Stromal cell of bone marrow (primary cell): Measurements from ENCODE around the gene BSDC1.
A peak's percentile ranks its signal among the peaks of the same experiment; 100 is the strongest.
"Not testable (repeated sequence)": the region's sequence is repeated elsewhere in the genome, so short reads cannot be mapped to it uniquely, and the experiment has no call there.

ENCODE experiments used
- DNase-seq: peaks from one replicate; pipeline ENCODE4 v3.0.0-alpha.2; 2012; ENCODE audit warnings: low read depth

BSDC1 gene

GRCh38 chr1:32394141-32394889 is at the start of gene BSDC1:
Gene BSDC1 (minus strand): TSS chr1:32394441. CDS start chr1:32394414, 27 bp downstream.
- peak; percentile 98 for DNase-seq

- not testable (repeated sequence) for DNase-seq
These were observed 47.2 kb upstream of the BSDC1 start for GRCh38 chr1:32441467-32441866.

- not testable (repeated sequence) for DNase-seq
These were observed 44.5 kb upstream of the BSDC1 start for GRCh38 chr1:32438777-32439176.

- no peak for DNase-seq
These were observed 43.9 kb upstream of the BSDC1 start for GRCh38 chr1:32438136-32438535.

- DNase-seq = no peak
These were observed 37.6 kb upstream of the BSDC1 start for GRCh38 chr1:32431736-32432400.

- no peak for DNase-seq
These were observed 33.2 kb upstream of the BSDC1 start for GRCh38 chr1:32427264-32427963.

- DNase-seq = no peak
These were observed 32.4 kb upstream of the BSDC1 start for GRCh38 chr1:32426489-32427255.

- DNase-seq = no peak
These were observed 27.5 kb upstream of the BSDC1 start for GRCh38 chr1:32421775-32422174.

GRCh38 chr1:32414186-32414886 is 20.1 kb upstream of the BSDC1 start:
- no peak for DNase-seq

GRCh38 chr1:32413507-32414185 is 19.4 kb upstream of the BSDC1 start:
- DNase-seq = peak; percentile 33

- DNase-seq = no peak
These were observed 17.0 kb upstream of the BSDC1 start for GRCh38 chr1:32411261-32411660.

- no peak for DNase-seq
These were observed 12.4 kb upstream of the BSDC1 start for GRCh38 chr1:32406629-32407111.

GRCh38 chr1:32405672-32406467 is 11.6 kb upstream of the BSDC1 start:
- DNase-seq = no peak

GRCh38 chr1:32404946-32405345 is 10.7 kb upstream of the BSDC1 start:
- no peak for DNase-seq

GRCh38 chr1:32400876-32401631 is 6.8 kb upstream of the BSDC1 start:
- peak; percentile 95 for DNase-seq

- DNase-seq = no peak
These were observed 5.6 kb upstream of the BSDC1 start for GRCh38 chr1:32399843-32400242.

- DNase-seq = no peak
These were observed 4.2 kb upstream of the BSDC1 start for GRCh38 chr1:32398401-32398800.

GRCh38 chr1:32396524-32396923 is 2.3 kb upstream of the BSDC1 start:
- not testable (repeated sequence) for DNase-seq

GRCh38 chr1:32394890-32395432 is 720 bp upstream of the BSDC1 start:
- DNase-seq = peak; percentile 7
